GM21515 (cell line): Measurements from ENCODE around the gene CLDN9.

Experiments
- ATAC-seq: cut with Tn5 transposase; IDR thresholded peaks from one replicate; pipeline ENCODE4 v1.9.1; 2021; ENCODE audit not compliant: unreplicated experiment

CLDN9 gene

DNA sequence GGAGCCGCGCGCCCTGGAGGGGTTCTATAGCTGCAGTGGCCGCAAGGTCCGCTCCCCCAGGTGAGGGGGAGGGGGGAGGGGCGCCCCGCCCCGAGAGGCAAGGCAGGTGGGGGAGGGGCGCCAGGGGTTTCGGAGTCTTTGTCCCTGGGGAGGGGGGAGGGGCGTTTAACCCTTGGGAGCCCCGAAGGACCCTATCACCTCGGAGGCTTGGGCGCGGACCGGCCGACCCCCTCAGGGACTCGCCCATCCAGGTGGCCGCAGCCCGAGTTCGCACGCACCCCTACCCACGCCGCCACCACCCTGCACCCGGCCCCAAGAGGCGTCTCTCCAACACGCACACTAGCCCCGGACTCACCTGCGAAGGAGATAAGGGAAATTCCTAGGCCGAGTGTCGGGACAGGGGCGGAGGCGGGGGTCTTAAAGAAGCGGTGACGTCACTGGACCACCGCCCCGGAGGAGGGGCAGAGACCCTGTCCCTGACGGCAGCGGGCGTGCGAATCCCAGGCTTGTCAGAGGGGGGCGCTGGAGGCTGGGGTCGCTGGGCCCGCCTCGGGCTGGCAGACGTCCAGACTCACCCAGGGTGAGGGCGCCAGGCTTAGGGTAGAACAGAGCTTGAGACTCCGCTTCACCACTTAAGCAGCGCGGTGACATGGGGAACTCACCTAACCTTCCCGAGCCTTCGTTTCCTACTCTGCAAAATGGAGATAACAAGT lies 5.2 kb downstream of the CLDN9 start, which contains the start of gene CLDN6:
CLDN6 (minus strand) TSS at position 390 of the 713 bp plus-strand sequence. CDS start 2,162 bp downstream, outside the sequence.
- ATAC-seq, result no peak

DNA sequence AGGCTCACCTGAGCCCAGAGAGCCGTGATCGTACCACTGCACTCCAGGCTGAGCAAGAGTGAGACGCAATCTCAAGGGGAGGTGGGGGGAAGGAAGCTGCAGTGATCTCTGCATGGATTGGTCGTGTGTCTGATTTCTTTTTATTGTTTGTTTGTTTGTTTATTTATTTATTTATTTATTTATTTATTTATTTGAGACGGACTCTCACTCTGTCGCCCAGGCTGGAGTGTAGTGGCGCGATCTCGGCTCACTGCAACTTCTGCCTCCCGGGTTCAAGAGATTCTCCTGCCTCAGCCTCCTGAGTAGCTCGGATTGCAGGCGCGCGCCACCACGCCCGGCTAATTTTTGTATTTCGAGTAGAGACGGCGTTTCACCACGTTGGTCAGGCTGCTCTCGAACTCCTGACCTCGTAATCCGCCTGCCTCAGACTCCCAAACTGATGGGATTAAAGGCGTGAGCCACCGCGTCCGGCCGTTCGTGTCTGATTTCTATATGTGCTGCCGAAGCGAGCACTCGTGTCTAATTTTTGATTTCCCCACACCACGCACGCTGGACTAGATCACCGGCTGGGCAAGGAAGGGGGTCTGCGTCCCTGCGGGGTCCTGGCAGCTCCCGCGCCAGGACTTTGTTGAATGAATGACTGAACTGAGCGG lies 7.0 kb downstream of the CLDN9 start:
- ATAC-seq, result no peak

DNA sequence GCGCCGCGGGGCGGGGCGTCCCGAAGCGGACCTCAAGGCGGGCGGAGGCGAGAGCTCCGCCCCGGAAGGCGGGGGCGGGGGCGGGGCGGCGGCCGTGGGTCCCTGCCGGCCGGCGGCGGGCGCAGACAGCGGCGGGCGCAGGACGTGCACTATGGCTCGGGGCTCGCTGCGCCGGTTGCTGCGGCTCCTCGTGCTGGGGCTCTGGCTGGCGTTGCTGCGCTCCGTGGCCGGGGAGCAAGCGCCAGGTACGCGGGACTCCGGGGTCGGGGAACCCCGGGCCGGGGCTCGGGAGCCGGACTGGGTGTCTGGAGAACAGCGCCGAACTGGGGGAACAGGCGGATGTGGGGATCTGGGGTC lies 7.5 kb downstream of the CLDN9 start, which contains the start of gene TNFRSF12A:
TNFRSF12A (plus strand) TSS at position 122 of the 357 bp plus-strand sequence; CDS start at position 152, 30 bp downstream.
- ATAC-seq, result no peak

DNA sequence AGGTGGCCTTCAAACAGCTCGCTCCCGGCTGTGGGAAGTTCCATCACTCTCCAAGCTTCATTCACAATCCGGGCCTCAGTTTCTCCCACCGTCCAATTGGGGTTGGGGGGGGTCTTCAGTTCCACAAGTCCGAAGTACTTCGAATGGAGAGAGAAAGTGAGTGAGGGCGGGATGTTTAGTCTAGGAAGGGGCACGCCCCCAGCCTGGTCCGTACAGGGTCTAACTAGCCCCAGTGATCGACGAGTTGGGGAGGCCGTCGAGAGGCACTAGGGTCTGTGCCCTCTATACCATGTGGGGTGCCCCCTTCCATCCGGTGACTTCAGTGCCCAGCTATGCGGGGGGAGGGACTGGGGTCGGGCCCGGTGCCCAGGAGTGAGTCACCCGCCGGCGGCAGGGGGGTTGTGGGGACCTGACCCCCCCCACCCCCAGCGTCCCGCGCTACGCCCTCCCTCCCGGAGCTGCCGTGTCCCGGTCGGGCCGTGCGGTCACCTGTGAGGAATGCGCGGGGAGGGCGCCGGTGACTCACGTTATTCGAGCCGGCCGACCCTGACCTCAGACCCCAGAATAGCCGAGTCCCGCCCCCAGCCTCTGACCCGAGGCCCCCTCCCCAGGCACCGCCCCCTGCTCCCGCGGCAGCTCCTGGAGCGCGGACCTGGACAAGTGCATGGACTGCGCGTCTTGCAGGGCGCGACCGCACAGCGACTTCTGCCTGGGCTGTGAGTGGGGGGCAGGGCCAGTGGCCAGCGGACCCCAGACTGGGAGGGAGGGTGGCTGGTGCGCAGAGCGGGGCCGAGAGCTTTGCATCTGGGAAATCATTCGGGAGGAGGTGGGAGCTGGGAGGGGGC lies 8.1 kb downstream of the CLDN9 start:
- ATAC-seq, result no peak

DNA sequence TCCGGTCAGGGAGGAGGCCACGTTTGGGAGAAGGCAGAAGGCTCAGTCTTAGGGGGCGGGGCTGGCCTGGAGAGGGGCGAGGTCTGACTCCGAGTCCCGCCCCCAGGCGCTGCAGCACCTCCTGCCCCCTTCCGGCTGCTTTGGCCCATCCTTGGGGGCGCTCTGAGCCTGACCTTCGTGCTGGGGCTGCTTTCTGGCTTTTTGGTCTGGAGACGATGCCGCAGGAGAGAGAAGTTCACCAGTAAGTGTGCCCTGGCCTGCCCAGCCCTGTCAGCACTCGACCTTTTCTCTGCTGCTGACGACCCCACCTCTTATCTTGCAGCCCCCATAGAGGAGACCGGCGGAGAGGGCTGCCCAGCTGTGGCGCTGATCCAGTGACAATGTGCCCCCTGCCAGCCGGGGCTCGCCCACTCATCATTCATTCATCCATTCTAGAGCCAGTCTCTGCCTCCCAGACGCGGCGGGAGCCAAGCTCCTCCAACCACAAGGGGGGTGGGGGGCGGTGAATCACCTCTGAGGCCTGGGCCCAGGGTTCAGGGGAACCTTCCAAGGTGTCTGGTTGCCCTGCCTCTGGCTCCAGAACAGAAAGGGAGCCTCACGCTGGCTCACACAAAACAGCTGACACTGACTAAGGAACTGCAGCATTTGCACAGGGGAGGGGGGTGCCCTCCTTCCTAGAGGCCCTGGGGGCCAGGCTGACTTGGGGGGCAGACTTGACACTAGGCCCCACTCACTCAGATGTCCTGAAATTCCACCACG lies 8.9 kb downstream of the CLDN9 start:
- no peak for ATAC-seq

DNA sequence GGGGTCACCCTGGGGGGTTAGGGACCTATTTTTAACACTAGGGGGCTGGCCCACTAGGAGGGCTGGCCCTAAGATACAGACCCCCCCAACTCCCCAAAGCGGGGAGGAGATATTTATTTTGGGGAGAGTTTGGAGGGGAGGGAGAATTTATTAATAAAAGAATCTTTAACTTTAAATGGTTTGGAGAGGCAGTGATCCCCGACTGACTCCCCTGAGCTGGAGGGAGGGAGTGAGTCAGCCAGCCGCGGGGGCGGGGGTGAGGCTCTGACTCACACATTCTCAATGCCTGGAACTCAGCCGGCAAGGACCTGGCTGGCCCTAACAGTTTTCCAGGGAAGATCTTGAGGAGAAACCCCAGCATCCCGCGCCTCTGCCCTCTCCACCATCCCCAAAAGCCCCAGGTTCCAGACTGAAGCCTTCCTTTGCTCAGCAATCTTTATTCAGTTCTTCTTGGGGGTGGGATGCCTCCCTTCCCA lies 9.5 kb downstream of the CLDN9 start:
- no peak for ATAC-seq

DNA sequence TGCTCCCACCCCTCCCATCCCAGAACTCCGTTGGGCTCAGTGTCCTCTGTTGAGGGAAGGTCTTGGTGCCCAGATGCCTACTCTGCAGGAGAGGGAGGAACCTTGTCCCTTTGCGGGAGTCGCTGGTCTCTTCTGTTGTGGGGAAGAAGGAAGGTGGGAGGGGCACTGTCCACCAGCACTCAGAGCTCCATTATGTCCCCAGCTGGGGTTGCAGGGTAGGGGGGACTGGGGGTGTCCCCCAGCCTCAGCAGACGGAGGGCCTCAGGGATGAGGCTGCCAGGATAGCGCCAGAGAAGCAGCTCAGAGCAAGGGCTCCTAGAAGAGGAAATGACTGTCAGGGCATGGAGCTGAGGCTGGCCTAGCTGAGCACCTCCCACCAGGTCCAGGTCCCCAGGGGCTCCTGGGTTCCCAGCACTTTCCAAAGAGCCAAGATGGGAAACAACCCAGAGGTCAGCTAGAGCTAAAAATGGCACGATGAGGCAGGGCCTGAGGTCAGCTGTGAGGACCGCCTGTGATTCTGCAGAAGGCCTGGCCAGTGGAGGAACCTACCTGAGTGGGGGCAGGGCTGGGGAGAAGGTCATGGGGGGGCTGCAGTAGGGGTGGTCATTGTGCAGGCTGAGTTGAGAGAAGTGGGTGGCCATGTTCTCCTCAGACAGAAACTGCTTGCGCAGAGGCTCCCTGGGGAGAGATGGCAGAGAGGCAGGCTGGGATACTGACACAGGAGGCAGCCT lies 10.1 kb downstream of the CLDN9 start:
- ATAC-seq, result no peak

DNA sequence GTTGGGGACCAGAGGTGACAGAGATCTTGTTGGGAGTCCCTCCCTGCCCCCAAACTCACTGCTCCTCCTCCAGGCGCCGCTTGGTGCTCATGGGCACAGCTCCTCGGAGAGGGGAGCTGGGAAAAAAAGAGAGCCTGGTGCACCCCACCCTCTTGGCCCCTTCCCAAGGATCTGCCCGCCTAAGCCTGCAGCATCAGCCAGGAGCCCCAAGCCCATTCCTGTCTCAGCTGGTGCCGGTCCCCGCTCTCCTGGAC lies 10.6 kb downstream of the CLDN9 start:
- no peak for ATAC-seq

DNA sequence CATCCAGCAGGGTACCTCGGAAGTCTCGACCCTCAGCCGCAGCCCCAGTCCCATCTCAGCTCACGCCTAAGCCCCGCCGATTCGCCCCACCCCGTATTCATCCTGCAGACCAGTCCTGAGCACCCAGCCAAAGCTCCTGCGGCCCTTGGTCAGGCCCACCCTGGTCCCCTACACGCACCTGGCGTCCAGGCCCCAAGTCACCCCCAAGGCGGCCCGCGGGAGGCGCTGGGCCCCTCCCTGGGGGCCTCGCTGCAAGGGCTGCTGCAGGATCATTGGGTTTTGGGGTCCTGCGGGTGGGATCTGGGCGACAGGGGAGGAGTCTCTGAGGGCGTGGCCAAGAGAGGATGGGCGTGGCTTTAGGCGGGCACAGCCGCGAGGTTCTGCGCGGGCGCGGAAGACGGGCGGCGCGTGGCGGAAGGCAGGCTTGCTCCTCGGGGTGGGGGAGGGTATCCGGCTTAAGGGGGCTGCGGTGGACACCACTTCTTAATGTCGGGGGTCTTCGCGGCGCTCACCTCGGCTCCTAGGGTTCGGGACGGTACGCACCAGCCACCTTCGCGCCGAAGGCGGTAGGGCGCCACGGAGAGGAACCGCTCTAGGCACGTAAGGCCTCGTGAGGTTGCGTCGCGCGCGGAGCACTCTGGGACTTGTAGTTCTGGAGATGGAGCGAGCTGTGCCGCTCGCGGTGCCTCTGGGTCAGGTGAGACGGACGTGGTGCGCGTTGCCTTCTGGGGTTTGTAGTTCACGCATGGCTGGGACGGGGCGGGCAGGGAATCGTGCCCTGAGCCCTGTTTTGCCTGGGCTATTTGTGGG lies 11.2 kb downstream of the CLDN9 start, which contains the start of the genes HCFC1R1 and THOC6:
HCFC1R1 (minus strand) TSS at position 274 of the 810 bp plus-strand sequence; CDS start at position 273, 1 bp downstream.
THOC6 (plus strand) TSS at position 367 of the 810 bp plus-strand sequence; CDS start at position 659, 292 bp downstream.
- ATAC-seq, result peak; percentile 71

DNA sequence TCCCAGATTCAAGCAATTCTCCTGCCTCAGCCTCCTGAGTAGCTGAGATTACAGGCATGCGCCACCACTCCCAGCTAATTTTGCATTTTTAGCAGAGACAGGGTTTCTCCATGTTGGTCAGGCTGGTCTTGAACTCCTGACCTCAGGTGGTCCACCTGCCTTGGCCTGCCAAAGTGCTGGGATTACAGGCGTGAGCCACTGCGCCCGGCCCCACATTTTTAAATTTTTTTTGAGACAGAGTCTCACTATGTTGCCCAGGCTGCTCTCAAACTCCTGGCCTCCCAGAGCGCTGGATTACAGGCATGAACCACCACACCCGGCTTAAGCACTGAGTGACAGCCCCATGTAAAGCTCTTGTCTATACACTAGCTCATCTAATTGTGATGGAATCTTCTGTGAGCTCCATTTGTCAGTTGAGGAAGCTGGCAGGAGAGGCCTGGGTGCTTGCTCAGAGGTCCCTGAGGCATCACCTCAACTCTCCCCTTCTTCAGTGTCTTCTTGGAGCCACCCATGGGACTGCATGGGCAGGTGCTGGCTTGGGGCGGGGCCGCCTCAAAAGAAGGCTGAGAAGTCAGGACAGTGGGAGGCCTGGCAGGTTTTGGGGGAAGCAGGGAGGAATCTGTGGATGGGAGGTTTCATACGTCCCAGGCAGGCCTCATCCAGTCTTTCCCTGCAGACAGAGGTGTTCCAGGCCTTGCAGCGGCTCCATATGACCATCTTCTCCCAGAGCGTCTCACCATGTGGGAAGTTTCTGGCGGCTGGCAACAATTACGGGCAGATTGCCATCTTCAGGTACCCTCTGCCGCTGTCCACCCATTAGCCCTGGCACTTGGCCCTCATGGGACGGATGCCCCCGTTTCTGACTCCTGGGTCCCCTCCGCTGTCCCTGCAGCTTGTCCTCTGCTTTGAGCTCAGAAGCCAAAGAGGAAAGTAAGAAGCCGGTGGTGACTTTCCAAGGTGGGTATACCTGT lies 12.6 kb downstream of the CLDN9 start:
- no peak for ATAC-seq

DNA sequence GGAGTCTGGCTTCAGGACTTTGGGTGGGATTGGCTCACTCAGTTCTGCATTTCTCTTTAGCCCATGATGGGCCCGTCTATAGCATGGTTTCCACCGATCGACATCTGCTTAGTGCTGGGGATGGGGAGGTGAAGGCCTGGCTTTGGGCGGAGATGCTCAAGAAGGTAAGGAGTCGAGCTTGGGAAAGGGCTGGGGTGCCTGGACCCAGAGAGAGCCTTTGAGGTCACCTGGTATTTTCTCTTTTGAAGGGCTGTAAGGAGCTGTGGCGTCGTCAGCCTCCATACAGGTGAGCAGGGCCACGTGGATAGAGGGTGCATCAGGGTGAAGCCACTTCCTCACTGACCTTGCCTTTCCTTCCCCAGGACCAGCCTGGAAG lies 13.3 kb downstream of the CLDN9 start:
- ATAC-seq, result no peak

DNA sequence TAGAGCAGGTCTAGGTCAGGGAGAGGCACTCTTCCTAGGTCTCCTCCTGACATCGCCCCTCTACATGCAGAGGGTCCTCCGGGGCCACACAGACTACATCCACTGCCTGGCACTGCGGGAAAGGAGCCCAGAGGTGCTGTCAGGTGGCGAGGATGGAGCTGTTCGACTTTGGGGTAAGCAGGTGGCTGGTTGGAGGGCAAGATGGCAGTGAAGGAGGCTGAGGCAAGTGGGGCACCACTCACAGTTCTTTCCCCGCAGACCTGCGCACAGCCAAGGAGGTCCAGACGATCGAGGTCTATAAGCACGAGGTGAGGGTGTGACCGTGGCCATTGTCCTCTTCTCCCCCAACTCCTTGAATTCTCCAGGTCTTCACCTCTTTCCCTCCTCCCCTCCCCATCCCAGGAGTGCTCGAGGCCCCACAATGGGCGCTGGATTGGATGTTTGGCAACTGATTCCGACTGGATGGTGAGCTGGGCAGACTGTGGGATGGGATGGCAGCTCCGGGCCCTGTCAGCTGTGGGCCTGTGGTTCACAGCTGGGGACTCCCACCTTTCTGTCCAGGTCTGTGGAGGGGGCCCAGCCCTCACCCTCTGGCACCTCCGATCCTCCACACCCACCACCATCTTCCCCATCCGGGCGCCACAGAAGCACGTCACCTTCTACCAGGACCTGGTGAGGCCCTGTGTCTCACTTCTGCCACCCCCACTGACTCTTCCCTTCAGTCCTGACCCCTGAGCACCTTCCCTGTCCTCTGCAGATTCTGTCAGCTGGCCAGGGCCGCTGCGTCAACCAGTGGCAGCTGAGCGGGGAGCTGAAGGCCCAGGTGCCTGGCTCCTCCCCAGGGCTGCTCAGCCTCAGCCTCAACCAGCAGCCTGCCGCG lies 14.1 kb downstream of the CLDN9 start:
- no peak for ATAC-seq

DNA sequence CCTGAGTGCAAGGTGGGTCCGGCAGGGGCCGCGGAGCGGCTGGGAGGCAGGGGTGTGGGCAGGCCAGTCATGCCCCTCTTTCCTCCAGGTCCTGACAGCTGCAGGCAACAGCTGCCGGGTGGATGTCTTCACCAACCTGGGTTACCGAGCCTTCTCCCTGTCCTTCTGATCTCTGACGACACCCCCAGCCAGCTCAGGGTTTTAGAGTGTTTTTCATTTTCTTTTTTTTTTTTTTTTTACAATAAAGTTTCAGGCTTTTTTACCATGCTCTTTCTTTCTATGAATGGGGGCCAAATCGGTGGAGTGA lies 14.7 kb downstream of the CLDN9 start:
- ATAC-seq, result no peak

DNA sequence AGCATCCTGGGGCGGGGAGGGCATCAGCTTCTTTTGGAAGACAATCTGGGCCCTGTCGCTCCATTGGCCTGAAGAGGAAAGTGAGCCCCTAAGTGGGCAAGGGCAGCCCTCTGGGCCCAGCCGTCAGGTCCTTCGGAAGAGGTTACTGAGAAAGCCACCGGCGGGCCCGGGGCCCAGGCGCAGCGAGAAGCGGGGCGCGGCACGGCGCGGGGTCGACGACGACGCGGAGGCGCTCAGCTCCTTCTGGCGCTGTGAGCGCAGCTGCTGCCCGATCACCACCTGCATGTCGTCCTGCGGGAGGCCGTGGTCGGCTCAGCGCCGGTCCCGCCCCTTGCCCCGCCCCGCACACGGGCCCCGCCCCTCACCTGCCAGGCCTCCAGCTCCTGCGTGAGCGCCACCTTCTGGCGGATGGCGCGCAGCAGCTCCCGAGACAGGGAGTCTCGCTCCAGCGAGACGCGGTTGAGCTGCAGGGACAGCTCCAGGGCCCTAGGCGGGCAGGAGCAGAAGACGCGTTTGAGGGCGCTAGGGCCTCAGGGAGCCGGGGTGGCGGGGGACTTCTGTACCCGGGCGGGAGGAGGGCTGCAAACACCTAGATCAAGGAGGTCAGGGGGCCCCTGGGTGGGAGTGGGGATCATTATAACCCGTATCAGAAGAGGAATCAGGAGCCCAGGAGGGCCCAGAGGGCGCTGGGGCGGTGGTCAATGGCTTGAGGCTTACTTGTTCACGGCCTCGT lies 15.4 kb downstream of the CLDN9 start:
- no peak for ATAC-seq

DNA sequence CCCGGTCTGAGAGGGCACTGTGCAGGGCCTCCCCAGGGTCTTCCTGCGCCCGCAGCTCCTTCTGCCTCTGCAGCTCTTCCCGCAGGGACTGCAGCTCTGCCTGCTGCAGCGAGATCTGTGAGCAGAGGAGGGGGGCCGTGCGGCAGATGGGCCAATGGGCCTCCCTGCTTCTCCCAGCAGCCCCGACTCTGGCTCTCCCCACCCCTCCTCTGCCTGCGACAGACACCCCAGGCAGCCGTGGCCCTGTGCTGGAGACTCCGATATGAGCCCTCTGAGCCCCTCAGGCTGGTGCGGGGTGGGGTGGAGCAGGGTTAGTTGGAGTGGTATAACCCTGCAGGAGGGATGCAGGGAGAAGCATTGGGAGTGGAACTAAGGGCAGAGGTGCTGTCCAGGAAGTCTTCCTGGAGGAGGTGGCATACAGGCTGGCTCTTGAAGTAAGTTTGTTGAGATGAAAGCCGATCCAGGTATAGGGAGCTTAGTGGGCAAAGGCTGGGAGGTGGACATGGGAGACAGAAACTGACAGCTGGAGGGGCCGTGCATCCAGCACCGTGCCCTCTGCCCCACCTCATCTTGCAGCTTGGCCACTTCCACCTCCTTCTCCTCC lies 16.1 kb downstream of the CLDN9 start:
- ATAC-seq, result no peak

DNA sequence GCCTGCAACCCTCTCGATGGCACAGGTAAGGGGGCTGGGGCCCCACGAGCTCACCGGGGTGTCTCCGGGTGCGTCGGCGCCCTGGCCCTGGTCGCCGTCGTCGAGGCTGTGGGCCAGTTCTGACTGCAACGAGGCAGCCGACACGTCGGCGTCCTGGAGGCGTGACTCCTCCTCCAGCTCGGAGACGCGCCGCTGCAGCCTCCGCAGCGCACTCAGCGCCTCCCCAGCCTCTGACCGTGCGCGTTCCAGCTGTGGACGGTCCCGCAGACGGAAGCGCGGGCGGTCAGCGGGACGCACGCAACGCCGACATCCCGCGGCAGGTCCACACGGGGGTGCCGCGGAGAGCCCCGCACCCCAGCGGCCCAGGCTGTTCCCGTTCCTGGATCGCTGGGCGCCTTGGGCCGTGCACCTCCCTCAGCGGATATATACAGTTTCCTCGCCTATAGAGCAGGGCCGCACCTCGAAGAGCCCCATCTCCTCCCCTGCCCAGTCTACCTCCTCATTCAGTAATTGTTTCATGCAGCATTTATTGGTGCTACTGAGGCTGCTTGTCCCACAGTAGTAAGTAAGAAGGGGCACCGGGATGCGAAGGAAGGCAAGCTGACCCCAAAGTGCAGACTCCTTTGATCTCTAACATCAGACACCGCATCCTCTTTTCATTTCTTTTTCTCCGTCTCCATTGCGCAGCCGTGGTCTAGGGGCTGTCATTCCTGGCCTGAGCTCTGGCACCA lies 16.9 kb downstream of the CLDN9 start:
- no peak for ATAC-seq
